HepG2 (cell line): ENCODE data around the gene KATNAL2. TPM values are rescaled to one million over a fixed set of nuclear protein-coding genes. Genes with fewer than 3 reads are reported as not detected.

Experiments used
- ATAC-seq: fragments of 200-7000 bp; cut with Tn5 transposase; 3 replicates; pipeline ENCODE4 v1.9.1; 2020; ENCODE audit warnings: mild to moderate bottlenecking, moderate library complexity
- BruUV-seq: library from RNA; stranded (reverse); fragments of 400-500 nt; replicated peaks from 2 replicates; lab custom pipeline; 2021; lab: Mats Ljungman, UMichigan
- CTCF ChIA-PET: fragments of 300-600 bp; formaldehyde crosslinking; extraction: SDS; loops from one replicate; lab custom pipeline; 2021; ENCODE audit warnings: low total read pairs, inconsistent platforms, low intra/inter-chr PET ratio; lab: Yijun Ruan, JAX
- POLR2A ChIA-PET: fragments of 350-600 bp; sonication (Branson Sonifier 250); formaldehyde crosslinking; loops from one replicate; lab custom pipeline; 2020; ENCODE audit warnings: antibody characterized with exemption, inconsistent platforms; lab: Yijun Ruan, JAX
- DNase-seq: peaks from one replicate; pipeline ENCODE4 v3.0.0-alpha.2; 2015; ENCODE audit warnings: low spot score
- FAIRE-seq: peaks from 3 replicates; lab custom pipeline; 2011; peaks lifted over from hg19 to GRCh38; lab: Jason Lieb, UNC
- H2AFZ ChIP-seq: one replicate; pipeline ENCODE4 v1.6.1; 2011; ENCODE audit warnings: low read length, inconsistent platforms
- H3K27ac ChIP-seq: fragments of 300-600 bp; 3 replicates; pipeline ENCODE4 v1.8.0; 2011; ENCODE audit warnings: mixed run types, mild to moderate bottlenecking, mixed read lengths, low read length, inconsistent platforms; ENCODE audit not compliant: insufficient read depth; ENCODE audit errors: extremely low read length
- H3K27me3 ChIP-seq, 2 experiments: fragments of 200-600 bp in 1 of 2; 2 replicates in 1 of 2; 3 replicates in 1 of 2; pipeline versions ENCODE4 v1.6.0 to v1.8.0; 2011; ENCODE audit warnings: low read length in 2 of 2, mild to moderate bottlenecking in 2 of 2, moderate library complexity in 2 of 2, inconsistent platforms in 1 of 2; ENCODE audit not compliant: insufficient read depth in 2 of 2, control insufficient read depth in 1 of 2
- H3K36me3 ChIP-seq, 2 experiments: fragments of 200-600 bp in 1 of 2; replicated peaks in 1 of 2; 2 replicates in 1 of 2; 3 replicates in 1 of 2; pipeline versions ENCODE4 v1.5.1 to v1.8.0; 2011; ENCODE audit warnings: low read length in 2 of 2, inconsistent platforms in 1 of 2; ENCODE audit not compliant: insufficient read depth in 2 of 2, control insufficient read depth in 1 of 2
- H3K4me1 ChIP-seq: 2 replicates; pipeline ENCODE4 v1.5.1; 2012; ENCODE audit warnings: low read length, inconsistent platforms; ENCODE audit not compliant: insufficient read depth
- H3K4me2 ChIP-seq: 2 replicates; pipeline ENCODE4 v1.6.0; 2011; ENCODE audit warnings: low read depth, low read length, inconsistent platforms
- H3K4me3 ChIP-seq, 3 experiments: fragments of 200-600 bp in 1 of 3; sonication (generic), shearing (Covaris generic) in 1 of 3; replicated peaks in 1 of 3; 2 replicates each; pipeline ENCODE4 v1.5.1; 2011 to 2016; ENCODE audit warnings: low read length in 3 of 3, inconsistent platforms in 2 of 3, low read depth in 2 of 3, mild to moderate bottlenecking in 2 of 3, control low read depth in 1 of 3, mixed read lengths in 1 of 3; ENCODE audit not compliant: insufficient read depth in 1 of 3
- H3K79me2 ChIP-seq: one replicate; pipeline ENCODE4 v1.6.1; 2011; ENCODE audit warnings: low read length, inconsistent platforms; ENCODE audit not compliant: insufficient read depth
- H3K9ac ChIP-seq: 2 replicates; pipeline ENCODE4 v1.6.0; 2011; ENCODE audit warnings: mild to moderate bottlenecking, low read depth, low read length, inconsistent platforms; ENCODE audit not compliant: insufficient read depth
- H3K9me3 ChIP-seq: 2 replicates; pipeline ENCODE4 v1.5.1; 2012; ENCODE audit warnings: mild to moderate bottlenecking, low read length
- H4K20me1 ChIP-seq: 2 replicates; pipeline ENCODE4 v1.6.0; 2011; ENCODE audit warnings: inconsistent platforms, mild to moderate bottlenecking, low read length, moderate library complexity; ENCODE audit not compliant: insufficient read depth
- ARNTL ChIP-seq: sonication (generic); formaldehyde crosslinking; IDR thresholded peaks from 2 replicates; pipeline ENCODE4 v1.4.0; 2020; ENCODE audit warnings: mild to moderate bottlenecking, missing genetic modification reagents
- ELF4 ChIP-seq: sonication (generic); formaldehyde crosslinking; IDR thresholded peaks from 2 replicates; pipeline ENCODE4 v1.5.0; 2020; ENCODE audit warnings: missing genetic modification reagents, mild to moderate bottlenecking, moderate library complexity, borderline replicate concordance
- HNRNPLL ChIP-seq: fragments of 200-400 bp; formaldehyde crosslinking; IDR thresholded peaks from 2 replicates; pipeline ENCODE4 v1.6.1; 2017; ENCODE audit warnings: mild to moderate bottlenecking, low read depth, low read length; ENCODE audit not compliant: poor library complexity, severe bottlenecking
- PLRG1 ChIP-seq: fragments of 450-650 bp; conservative IDR thresholded peaks from 2 replicates; pipeline ENCODE4 v1.6.1; 2016
- REXO4 ChIP-seq: sonication (generic); formaldehyde crosslinking; IDR thresholded peaks from 2 replicates; pipeline ENCODE4 v1.8.0; 2022; ENCODE audit warnings: missing genetic modification reagents, mild to moderate bottlenecking, borderline replicate concordance
- SATB2 ChIP-seq: sonication (generic); formaldehyde crosslinking; IDR thresholded peaks from 2 replicates; pipeline ENCODE4 v1.5.0; 2020; ENCODE audit warnings: missing genetic modification reagents
- SMARCC2 ChIP-seq: fragments of 450-650 bp; IDR thresholded peaks from 2 replicates; pipeline ENCODE4 v1.6.1; 2017; ENCODE audit warnings: antibody characterized with exemption, mild to moderate bottlenecking
- SRSF4 ChIP-seq: fragments of 200-400 bp; formaldehyde crosslinking; IDR thresholded peaks from one replicate; pipeline ENCODE4 v1.6.1; 2018; ENCODE audit warnings: mild to moderate bottlenecking, low read depth, low read length, moderate library complexity; ENCODE audit not compliant: poor library complexity, severe bottlenecking
- TBX2 ChIP-seq: sonication (generic); formaldehyde crosslinking; IDR thresholded peaks from 2 replicates; pipeline ENCODE4 v1.5.0; 2020; ENCODE audit warnings: missing genetic modification reagents, mild to moderate bottlenecking, borderline replicate concordance
- ZNF329 ChIP-seq: sonication (generic); formaldehyde crosslinking; IDR thresholded peaks from 2 replicates; pipeline ENCODE4 v1.9.0; 2021; ENCODE audit warnings: low read depth, mild to moderate bottlenecking, missing genetic modification reagents
- ZNF773 ChIP-seq: sonication (generic); formaldehyde crosslinking; IDR thresholded peaks from 2 replicates; pipeline ENCODE4 v1.4.0; 2020; ENCODE audit warnings: missing genetic modification reagents, borderline replicate concordance
- WGBS: methylation state at CpG from one replicate; pipeline ENCODE4 v1.1.6; 2017; ENCODE audit warnings: low lambda C conversion rate; 5-methylcytosine and 5-hydroxymethylcytosine counted together
- in situ Hi-C: cut with HindIII; loops from 2 replicates; pipeline ENCODE4 v1.10.0; 2017; ENCODE audit warnings: low pct_unique_long_range_greater_than_20kb; ENCODE audit not compliant: extremely low pct_ligation_motif_present
- intact Hi-C: fragments of 100-400 bp; cut with micrococcal nuclease; formaldehyde crosslinking; loops from one replicate; pipeline ENCODE4 v1.10.0; 2022; ENCODE audit not compliant: unreplicated experiment
- polyA plus RNA-seq, 8 experiments: library from polyadenylated mRNA; depleted of rRNA in 3 of 8; stranded (reverse) in 7 of 8; unstranded in 1 of 8; fragments of >200 nt; fragmentation: Illumina TruSeq in 4 of 8; extraction: Trizol in 4 of 8; gene quantifications; 2 replicates each; pipeline versions ENCODE4 v1.2.1 to v1.2.3, GENCODE V29; 2011 to 2016; ENCODE audit warnings: low read depth in 4 of 8, missing spikeins in 1 of 8, mixed read lengths in 1 of 8; ENCODE audit not compliant: insufficient read depth in 1 of 8
- total RNA-seq, 5 experiments: library from RNA; depleted of rRNA; stranded (reverse); fragments of >200 nt; fragmentation: Illumina TruSeq; extraction: Trizol; gene quantifications; 2 replicates each; pipeline ENCODE4 v1.2.3, GENCODE V29; 2016; ENCODE audit warnings: low read depth in 1 of 5
- TF ChIP-seq, protein P1 (sequence below): sonication (generic); formaldehyde crosslinking; IDR thresholded peaks from 2 replicates; pipeline ENCODE4 v1.5.0; 2020; ENCODE audit warnings: missing genetic modification reagents

Gene KATNAL2
- total and polyA plus RNA-seq, 2 of the 13 experiments (the other 11 are each of a cell fraction or from before 2014, with no cell fraction given), result not detected

DNA sequence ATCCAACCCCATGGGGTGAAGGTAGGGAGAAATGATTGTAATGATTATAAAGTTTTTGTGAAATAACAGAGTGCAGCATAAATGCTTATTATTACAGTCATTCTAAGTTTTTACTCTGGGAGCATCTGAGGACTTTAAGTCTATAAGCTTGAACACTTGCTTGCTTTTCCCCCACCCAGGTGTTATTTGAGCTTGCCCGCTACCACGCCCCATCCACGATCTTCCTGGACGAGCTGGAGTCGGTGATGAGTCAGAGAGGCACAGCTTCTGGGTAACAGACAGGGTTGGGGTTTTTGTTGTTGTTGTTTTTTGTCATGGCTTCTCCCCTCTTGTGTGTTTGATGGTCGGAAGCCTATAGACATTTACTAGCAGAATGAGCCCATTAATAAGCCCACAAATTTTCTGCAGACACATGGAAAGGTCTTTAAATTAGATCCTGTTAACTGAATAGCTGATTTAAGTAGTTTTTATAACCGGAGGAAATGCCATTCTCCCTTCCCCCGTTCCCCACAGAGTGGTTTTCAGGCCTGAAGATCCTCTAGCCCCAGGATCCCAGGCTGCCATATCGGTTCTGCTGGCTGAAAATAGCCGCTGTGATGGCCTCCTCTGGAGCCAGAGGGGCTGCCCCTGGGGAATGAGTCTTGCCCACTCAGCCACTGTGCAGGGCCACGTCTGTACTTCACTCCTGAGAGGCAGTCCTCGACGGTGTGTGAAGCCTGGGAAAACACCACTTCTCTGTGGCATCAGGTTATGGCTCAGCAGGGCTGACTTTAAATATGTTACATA is 157.9 kb downstream of the KATNAL2 start:
- Histone ChIP-seq H3K79me2 (no peaks in the 10 kb centered on the region), H3K36me3 (no peaks in the 10 kb centered on the region), H3K9ac (no peak overlapping the region), H3K27ac (no peak overlapping the region), H4K20me1 (no peaks in the 10 kb centered on the region), H3K4me2 (no peak overlapping the region), H3K27me3 (no peaks in the 10 kb centered on the region), H3K4me1 (no peaks in the 10 kb centered on the region), H2AFZ (no peak overlapping the region), H3K9me3 (no peaks in the 10 kb centered on the region), H3K4me3 (no peak overlapping the region)
- POLR2A ChIA-PET, result no interaction called here
- TF ChIP-seq ELF4 (CRISPR knock-in tag) (no peak), SMARCC2 (no peak), REXO4 (CRISPR knock-in tag) (no peak), ARNTL (no peak), ZNF773 (CRISPR knock-in tag) (no peak), TBX2 (CRISPR knock-in tag) (no peak), SATB2 (CRISPR knock-in tag) (no peak), ZNF329 (CRISPR knock-in tag) (no peak), HNRNPLL (no peak), SRSF4 (no peak), PLRG1 (no peak)
- TF ChIP-seq, protein P1, sequence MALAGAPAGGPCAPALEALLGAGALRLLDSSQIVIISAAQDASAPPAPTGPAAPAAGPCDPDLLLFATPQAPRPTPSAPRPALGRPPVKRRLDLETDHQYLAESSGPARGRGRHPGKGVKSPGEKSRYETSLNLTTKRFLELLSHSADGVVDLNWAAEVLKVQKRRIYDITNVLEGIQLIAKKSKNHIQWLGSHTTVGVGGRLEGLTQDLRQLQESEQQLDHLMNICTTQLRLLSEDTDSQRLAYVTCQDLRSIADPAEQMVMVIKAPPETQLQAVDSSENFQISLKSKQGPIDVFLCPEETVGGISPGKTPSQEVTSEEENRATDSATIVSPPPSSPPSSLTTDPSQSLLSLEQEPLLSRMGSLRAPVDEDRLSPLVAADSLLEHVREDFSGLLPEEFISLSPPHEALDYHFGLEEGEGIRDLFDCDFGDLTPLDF, result no peak
- intact Hi-C loops, result no loop called here
- 55% methylated on average over 10 of the region's 13 CpGs for WGBS
- in situ Hi-C loops, result no loop called here
- CTCF ChIA-PET, result no interaction called here
- no TSS peak for BruUV-seq
- ATAC-seq (no peak; the same call in 1 of the 3 replicates), DNase-seq (no peak), FAIRE-seq (no peak)
